Activated CD8-positive, alpha-beta memory T cell treated with anti-CD3 and anti-CD28 coated beads for 4 hours (primary cell): ENCODE measurements around the gene LPO.

ENCODE experiments used
- DNase-seq, 2 donors: peaks; one replicate each; pipeline ENCODE4 v3.0.0-alpha.2; 2020; ENCODE audit warnings: low read depth in 2 of 2

LPO gene

GRCh38 chr17:58238147-58238634, at the start of gene LPO:
LPO (plus strand) TSS chr17:58238584; CDS start chr17:58242980, 4,396 bp downstream.
- DNase-seq, result no peak

- DNase-seq, result no peak
Measured at GRCh38 chr17:58189436-58190146, 48.8 kb upstream of the LPO start.

GRCh38 chr17:58191241-58191896, 47.0 kb upstream of the LPO start:
- DNase-seq, result no peak

- DNase-seq, result no peak
Measured at GRCh38 chr17:58192612-58193011, 45.8 kb upstream of the LPO start, which contains the start of gene EPX. EPX (plus strand) TSS chr17:58192726; CDS start chr17:58192847, 121 bp downstream.

- no peak for DNase-seq
Measured at GRCh38 chr17:58193641-58194255, 44.6 kb upstream of the LPO start.

GRCh38 chr17:58195518-58196123, 42.8 kb upstream of the LPO start:
- no peak for DNase-seq

- DNase-seq, result no peak
Measured at GRCh38 chr17:58196610-58197009, 41.8 kb upstream of the LPO start.

- peak in 1 of 2 donors; percentile 29 for DNase-seq
Measured at GRCh38 chr17:58200024-58200633, 38.3 kb upstream of the LPO start.

- no peak for DNase-seq
Measured at GRCh38 chr17:58202859-58203258, 35.5 kb upstream of the LPO start.

GRCh38 chr17:58204796-58205195, 33.6 kb upstream of the LPO start:
- DNase-seq, result no peak

- no peak for DNase-seq
Measured at GRCh38 chr17:58205936-58206335, 32.4 kb upstream of the LPO start.

- no peak for DNase-seq
Measured at GRCh38 chr17:58207451-58207850, 30.9 kb upstream of the LPO start.

GRCh38 chr17:58208344-58208743, 30.0 kb upstream of the LPO start:
- DNase-seq, result no peak

GRCh38 chr17:58210922-58211321, 27.5 kb upstream of the LPO start:
- no peak for DNase-seq

GRCh38 chr17:58215685-58216084, 22.7 kb upstream of the LPO start:
- DNase-seq, result no peak

- no peak for DNase-seq
Measured at GRCh38 chr17:58217766-58218165, 20.6 kb upstream of the LPO start.

GRCh38 chr17:58219007-58219788, 19.2 kb upstream of the LPO start, which contains the start of gene MKS1:
MKS1 (minus strand) TSS chr17:58219255; CDS start chr17:58219230, 25 bp downstream.
- DNase-seq, result peak; percentile 81 to 86

GRCh38 chr17:58219789-58220183, 18.6 kb upstream of the LPO start:
- no peak for DNase-seq

- DNase-seq, result no peak
Measured at GRCh38 chr17:58224315-58224714, 14.1 kb upstream of the LPO start.

- no peak for DNase-seq
Measured at GRCh38 chr17:58227733-58228132, 10.7 kb upstream of the LPO start.

GRCh38 chr17:58228679-58229078, 9.7 kb upstream of the LPO start:
- no peak for DNase-seq
